Measurements from ENCODE around the gene ZRANB2. TPM values are rescaled to one million over a fixed set of nuclear protein-coding genes. Genes with fewer than 3 reads are reported as not detected.

ZRANB2 gene
- total RNA-seq, 4 donors from 2014 or later = 50.3 to 86.2 (median 62.5) TPM

DNA sequence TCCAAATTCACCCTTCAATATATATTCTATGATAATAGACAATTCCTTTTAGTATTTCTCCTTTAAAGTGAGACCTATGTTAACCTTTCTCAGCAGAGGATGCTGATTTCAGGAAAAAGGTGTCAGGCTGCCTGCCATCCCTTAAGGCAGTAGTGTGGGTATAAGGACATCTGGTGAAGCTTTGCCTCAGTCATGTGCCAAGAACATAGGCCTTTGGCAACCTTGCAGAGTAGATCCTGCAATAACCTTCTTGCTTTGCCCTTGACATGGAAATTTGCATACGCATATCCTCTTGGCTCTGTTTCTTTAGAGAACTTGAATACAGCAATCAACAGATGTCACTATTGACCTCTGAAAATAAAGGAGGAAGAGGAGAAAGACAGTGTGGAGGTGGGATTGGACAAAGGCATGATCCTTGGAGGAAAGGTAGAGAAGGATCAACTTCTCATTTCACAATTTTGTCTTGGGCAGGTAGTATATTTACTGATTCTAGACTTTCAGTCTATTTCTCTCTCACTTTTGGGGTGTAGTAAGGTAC is 21.1 kb upstream of the ZRANB2 start:
- ATAC-seq (ENCODE audit: low FRiP score) (no peak), DNase-seq (ENCODE audit: low spot score) (no peak)
- TF ChIP-seq, protein P1, sequence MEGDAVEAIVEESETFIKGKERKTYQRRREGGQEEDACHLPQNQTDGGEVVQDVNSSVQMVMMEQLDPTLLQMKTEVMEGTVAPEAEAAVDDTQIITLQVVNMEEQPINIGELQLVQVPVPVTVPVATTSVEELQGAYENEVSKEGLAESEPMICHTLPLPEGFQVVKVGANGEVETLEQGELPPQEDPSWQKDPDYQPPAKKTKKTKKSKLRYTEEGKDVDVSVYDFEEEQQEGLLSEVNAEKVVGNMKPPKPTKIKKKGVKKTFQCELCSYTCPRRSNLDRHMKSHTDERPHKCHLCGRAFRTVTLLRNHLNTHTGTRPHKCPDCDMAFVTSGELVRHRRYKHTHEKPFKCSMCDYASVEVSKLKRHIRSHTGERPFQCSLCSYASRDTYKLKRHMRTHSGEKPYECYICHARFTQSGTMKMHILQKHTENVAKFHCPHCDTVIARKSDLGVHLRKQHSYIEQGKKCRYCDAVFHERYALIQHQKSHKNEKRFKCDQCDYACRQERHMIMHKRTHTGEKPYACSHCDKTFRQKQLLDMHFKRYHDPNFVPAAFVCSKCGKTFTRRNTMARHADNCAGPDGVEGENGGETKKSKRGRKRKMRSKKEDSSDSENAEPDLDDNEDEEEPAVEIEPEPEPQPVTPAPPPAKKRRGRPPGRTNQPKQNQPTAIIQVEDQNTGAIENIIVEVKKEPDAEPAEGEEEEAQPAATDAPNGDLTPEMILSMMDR (IDR thresholded peaks at IDR 0.05) = no peak

DNA sequence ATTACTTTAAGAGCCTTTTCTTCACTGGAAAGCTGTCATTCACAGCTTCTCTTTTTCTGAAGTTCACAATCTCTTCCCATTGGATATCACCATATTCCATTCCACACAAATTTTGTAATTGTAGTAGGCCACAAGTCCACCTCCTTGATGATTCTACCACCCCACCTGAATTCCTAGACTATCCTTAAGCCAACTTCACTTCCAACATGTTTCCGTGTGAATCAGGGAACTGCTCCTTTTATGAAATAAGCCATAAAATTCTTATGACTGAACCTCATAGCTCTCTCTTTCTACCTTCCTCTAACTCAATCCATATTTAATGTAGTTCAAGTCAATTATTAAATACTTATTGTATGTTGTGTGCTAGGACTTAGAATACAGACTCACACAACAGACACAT is 16.6 kb upstream of the ZRANB2 start:
- TF ChIP-seq, protein P1 (IDR thresholded peaks at IDR 0.05) = no peak

DNA sequence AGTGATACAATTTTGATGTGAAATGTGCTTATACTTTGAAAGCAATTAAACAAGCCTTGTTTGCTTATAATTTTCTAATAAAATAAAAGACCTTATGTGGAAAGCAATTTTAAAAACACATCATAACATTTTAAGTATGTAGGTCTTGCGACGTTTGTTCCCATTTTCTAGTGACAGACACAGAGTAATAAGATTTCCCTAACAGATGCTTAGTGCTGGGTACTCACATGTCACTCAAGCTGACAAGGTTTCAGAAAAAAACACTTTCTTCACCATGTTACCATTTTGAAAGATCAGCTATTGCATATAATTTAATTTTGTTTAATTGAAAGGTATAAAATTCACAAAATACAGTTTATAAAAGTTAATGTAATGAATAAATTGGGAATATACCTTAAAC is 14.1 kb upstream of the ZRANB2 start:
- no peak for DNase-seq (ENCODE audit: low spot score)
- TF ChIP-seq, protein P1 (IDR thresholded peaks at IDR 0.05) = no peak

More for the DNA sequence above, 16.6 kb upstream of the ZRANB2 start:
- ATAC-seq (ENCODE audit: low FRiP score) (no peak), DNase-seq (ENCODE audit: low spot score) (no peak)

DNA sequence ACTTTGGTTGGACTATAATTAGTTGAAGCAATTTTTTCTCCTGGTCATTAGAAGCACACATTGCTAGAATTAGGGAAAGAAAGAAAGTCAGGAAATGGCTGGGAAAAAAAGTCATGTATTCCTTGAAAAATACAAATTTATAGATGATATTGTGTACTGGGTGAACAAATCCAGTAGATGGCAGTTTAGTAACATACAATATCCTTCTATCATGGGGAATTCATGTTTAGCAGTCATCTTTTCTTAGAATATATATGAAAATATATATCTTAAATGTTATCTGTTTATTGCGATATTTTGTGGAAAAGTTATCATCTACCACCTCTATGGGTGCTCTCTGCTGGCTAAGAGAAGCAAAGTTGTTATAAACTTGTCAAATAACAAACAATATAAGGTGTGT is 13.1 kb upstream of the ZRANB2 start:
- no peak for ATAC-seq (ENCODE audit: low FRiP score)
- TF ChIP-seq, protein P1 (IDR thresholded peaks at IDR 0.05) = no peak
- DNase-seq (ENCODE audit: low spot score) = no peak

More for the DNA sequence above, 14.1 kb upstream of the ZRANB2 start:
- no peak for ATAC-seq (ENCODE audit: low FRiP score)

DNA sequence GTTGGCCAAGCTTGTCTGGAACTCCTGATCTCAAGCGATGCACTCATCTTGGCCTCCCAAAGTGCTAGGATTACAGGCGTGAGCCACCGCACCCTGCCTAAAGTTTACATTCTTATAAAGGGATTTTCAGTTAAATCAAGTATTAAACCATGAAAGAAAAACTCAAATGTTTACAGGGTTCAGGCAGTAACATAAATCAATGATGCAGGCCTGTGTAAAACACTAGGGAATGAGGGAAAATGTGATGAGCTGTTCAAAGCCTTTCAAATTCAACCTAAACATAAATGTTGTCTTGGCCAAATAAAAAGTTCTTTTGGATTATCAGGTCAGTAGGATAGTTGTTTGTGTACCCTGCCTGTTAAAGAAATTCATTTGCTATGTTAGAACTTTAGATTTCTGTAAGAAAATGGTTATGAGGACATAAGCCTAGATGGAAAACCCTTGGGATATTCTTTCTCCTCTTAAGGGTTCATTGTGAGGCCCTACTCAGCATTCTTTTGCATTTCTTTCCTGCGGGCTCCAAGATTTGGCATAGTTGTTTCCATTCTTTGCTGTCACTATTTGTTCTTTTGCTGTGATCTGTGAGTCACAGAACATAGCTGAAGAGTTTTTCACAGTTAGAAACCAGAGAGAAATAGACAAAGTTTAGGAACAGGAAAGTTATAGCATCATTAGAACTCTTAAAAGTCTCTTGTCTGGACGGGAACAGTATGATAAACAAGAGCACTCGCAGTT is 8.9 kb upstream of the ZRANB2 start:
- no peak for DNase-seq (ENCODE audit: low spot score)
- ATAC-seq (ENCODE audit: low FRiP score) = no peak
- TF ChIP-seq, protein P1 (IDR thresholded peaks at IDR 0.05) = no peak

DNA sequence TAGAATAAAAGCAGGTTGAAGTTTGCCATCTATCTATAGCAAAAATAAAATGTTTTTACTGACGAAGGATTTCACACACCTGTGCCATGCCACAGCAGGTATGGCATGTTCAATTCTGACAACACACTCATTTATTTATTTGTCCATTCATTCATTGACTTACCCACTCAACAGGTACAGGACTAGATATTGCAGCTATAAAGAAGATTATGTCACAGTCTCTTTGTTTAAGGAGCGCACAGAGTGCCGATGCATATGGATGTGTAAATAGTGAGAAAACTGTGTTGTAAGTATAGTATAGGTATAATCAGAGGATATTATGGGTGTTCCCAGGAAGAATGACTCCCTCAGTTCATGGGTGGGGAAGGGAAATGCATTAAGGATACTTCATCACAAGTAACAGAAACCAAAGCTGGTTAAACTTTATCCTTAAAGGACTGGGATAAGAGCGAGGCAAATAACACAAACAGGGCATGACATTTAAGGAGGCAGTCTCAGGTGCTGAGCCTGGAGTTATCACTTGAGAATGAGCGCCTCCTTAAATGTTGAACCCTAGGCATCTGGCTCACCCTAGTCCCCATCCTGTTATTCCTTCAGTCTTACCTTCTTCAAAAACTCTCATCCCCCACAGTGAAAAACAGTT is 7.9 kb upstream of the ZRANB2 start:
- no peak for DNase-seq (ENCODE audit: low spot score)
- TF ChIP-seq, protein P1 (IDR thresholded peaks at IDR 0.05) = no peak
- no peak for ATAC-seq (ENCODE audit: low FRiP score)
